VCaP (cell line): ENCODE results near the gene DIP2C.

Experiments used
- H3K27ac ChIP-seq: fragments of 450-650 bp; 2 replicates; pipeline ENCODE4 v1.5.1; 2017
- TF ChIP-seq, protein P1 (sequence below): fragments of 450-650 bp; conservative IDR thresholded peaks from 2 replicates; pipeline ENCODE4 v1.5.1; 2017; ENCODE audit warnings: mild to moderate bottlenecking, moderate library complexity

Gene DIP2C

DNA sequence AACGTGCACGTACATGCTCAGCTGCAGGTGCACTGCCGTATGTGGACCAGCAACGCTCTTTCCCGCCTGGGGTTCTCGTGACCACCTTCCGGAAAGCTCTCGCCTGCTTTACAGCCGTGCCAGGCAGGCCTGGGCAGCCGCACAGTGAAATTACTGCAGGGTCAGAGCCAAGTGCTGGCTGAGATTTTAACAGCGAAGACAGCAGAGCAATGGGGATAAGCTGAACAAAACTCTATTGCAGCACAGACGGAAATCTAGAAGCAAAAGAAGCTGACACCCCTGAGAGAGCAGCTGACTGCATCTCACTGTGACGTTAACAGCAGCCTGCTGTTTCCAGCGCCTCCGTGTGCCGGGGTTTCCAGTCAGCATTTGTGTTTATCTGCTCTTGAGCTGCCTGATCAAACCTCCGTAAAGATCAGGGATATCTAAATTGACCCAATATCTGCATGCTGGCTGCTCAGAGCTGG lies 179.0 kb downstream of the DIP2C start:
- H3K27ac ChIP-seq = peak overlapping the region; percentile 80
- TF ChIP-seq, protein P1, sequence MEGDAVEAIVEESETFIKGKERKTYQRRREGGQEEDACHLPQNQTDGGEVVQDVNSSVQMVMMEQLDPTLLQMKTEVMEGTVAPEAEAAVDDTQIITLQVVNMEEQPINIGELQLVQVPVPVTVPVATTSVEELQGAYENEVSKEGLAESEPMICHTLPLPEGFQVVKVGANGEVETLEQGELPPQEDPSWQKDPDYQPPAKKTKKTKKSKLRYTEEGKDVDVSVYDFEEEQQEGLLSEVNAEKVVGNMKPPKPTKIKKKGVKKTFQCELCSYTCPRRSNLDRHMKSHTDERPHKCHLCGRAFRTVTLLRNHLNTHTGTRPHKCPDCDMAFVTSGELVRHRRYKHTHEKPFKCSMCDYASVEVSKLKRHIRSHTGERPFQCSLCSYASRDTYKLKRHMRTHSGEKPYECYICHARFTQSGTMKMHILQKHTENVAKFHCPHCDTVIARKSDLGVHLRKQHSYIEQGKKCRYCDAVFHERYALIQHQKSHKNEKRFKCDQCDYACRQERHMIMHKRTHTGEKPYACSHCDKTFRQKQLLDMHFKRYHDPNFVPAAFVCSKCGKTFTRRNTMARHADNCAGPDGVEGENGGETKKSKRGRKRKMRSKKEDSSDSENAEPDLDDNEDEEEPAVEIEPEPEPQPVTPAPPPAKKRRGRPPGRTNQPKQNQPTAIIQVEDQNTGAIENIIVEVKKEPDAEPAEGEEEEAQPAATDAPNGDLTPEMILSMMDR = no peak

DNA sequence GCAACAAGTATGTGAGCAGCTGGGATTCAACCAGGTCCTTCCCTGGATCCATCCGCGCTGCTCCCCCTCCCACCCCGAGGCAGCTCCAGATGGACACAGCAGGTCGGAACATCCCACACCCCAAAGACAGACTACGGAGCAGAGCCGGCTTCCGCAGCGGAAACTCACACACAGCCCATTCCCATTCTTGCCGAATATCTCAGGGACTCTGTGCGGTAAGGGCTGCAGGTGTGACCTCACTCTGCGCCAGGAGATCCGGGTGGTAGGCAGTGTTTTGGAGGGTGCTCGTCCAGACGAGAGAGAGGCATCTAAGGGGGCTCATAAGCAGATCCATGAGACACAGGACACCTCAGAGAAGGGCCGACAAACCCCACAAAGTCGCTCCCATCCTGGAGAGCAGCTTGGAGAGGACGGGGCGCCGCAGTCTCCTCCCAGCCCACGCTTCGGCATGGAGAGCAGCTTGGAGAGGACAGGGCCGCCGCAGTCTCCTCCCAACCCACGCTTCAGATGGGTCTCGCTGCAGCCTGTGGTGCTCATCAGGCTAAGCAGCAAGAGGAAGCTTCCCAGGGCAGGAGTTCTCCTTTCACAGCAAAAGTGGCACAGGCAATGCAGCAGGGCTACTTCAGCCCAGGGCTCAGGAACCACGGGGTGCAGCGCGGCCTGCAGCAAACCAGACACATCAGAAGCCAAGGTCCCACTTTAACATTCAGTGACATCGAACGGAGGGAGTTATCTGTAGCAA lies 179.9 kb downstream of the DIP2C start:
- H3K27ac ChIP-seq = peak overlapping the region; percentile 80; the same call in 1 of the 2 replicates
- TF ChIP-seq, protein P1 = no peak

DNA sequence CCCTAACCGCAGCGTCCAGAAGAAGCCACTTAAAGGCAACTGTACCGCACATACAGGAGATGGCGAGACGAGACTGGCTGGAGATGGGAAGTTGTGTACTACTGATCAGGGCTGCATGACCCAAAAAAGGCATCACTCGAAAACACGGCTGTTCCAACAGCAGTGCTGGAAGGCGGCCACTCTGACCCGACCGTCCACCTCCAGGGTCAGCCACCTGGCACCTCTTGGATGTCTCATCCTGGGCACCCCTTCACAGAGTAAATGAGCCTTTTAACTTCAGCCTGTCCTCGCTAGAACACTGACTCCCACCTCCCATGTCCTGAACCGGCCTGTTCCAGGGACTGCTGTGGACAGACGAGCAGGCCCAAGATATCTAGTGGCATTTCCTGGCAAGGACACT lies 180.7 kb downstream of the DIP2C start:
- H3K27ac ChIP-seq = no peak overlapping the region
- TF ChIP-seq, protein P1 = no peak

DNA sequence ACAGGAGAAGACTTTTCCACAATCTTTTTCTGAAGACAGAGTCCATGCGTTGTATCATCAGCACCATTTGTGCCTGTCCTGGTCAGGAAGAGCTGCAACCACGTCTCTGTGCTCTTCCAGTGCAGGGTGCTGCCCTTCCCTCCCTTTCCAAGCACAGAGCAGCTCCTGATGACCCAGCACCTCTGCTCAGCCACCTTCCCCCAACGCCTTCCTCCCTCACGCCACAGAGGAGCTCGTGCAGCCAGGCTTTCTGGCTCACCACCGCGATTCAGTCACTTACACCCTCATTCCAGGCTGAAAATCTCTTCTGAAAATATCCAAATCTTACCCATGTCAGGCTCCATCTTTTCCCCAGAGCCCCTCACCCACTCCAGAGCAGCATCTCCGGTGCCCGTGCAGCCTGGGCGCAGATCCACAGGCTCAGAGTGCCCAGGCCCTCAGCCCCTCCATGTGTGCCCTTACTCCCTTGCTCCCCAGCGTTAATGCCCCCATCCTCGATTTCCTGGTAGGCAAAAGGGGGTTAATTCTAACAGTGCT lies 181.5 kb downstream of the DIP2C start:
- TF ChIP-seq, protein P1 = no peak
- H3K27ac ChIP-seq = no peak overlapping the region

DNA sequence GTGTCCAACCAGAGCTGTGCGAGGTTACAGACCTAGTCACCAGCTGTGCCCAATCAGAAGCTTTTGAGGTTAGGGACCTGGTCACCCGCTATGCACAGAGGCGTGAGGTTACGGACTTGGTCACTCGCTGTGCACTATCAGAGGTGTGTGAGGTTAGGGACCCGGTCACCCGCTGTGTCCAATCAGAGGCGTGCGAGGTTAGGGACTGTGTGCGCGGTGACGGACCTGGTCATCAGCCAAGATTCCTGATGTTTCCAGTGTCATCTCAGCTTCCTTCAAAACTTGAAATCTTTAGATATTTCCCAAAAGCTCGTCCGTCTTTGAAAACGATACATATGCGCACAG lies 182.1 kb downstream of the DIP2C start:
- TF ChIP-seq, protein P1 = no peak
- H3K27ac ChIP-seq = no peak overlapping the region

DNA sequence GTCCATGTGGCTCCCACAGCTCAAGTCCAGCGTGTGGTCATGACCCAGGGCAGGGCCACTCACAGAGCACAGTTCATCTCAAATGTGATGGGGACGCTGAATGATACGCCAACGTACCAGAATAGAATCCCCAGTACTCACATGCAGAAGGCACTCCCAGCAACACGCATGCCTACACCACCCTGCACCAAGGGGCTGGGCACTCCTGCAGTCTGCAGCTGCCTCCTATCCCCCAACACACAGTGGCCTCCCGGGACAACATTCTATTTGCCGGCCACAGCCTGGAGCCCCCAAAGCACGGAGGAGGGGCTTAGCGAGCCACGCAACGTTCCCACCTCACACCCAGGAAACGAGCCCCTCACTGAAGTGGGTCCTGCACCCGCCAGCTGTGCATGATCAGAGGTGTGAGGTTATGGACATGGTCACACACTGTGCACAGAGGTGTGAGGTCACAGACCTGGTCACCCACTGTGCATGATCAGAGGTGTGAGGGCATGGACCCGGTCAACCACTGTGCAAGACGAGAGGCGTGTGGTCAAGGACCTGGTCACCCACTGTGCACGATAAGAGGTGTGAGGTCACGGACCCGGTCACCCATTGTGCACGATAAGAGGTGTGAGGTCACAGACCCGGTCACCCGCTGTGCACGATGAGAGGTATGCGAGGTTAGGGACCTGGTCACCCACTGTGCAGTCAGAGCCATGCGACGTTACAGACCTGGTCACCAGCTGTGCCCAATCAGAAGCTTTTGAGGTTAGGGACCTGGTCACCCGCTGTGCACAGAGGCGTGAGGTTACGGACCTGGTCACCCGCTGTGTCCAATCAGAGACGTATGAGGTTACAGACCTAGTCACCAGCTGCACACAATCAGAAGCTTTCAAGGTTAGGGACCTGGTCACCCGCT lies 182.8 kb downstream of the DIP2C start:
- no peak overlapping the region for H3K27ac ChIP-seq
- TF ChIP-seq, protein P1 = no peak

DNA sequence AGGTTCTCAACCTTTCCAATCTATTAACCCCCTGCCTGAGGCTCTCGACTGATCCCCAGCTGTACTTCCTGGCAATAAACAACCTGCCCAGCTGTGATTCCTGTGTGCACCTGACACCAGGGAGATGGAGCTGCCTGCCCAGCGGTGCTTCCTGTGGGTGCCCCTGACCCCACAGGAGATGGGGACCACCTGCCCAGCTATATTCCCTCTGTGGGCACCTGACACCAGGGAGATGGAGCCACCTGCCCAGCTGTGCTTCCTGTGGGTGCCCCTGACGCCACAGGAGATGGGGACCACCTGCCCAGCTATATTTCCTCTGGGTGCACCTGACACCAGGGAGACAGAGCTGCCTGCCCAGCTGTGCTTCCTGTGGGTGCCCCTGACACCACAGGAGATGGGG lies 184.0 kb downstream of the DIP2C start:
- TF ChIP-seq, protein P1 = no peak
- no peak overlapping the region for H3K27ac ChIP-seq
